B cell (primary cell): ENCODE data around the gene ITPR3.

Source experiments
- EZH2 ChIP-seq: IDR thresholded peaks from 2 replicates; pipeline ENCODE4 v1.6.1; 2012; ENCODE audit warnings: borderline replicate concordance, low read depth, mild to moderate bottlenecking, moderate library complexity, low read length; ENCODE audit not compliant: insufficient read depth, poor library complexity, severe bottlenecking
- TF ChIP-seq, protein P1 (sequence below): fragments of 200-600 bp; IDR thresholded peaks from one replicate; pipeline ENCODE4 v1.8.0; 2022; ENCODE audit warnings: antibody characterized with exemption, mild to moderate bottlenecking

DNA sequence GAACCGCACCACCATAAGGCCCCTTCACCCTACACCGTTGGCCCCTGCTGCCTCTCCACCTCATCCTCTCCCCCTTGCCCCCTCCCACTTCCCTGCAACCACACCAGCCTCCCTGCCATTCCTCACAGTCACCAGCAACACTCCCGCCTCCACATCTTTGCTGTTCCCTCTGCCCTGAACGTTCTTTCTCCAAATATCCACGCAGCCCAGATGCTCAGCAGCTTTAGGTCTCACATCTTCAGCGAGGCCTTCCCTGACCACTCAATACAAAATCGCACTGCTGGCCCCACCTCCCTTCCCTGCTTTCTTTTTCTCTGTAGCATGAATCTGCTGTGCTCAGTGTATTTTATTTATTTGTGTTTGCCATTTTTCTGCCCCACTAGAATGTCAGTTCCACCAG lies 20.5 kb downstream of the ITPR3 start:
- no peak for TF ChIP-seq EZH2
- TF ChIP-seq, protein P1, sequence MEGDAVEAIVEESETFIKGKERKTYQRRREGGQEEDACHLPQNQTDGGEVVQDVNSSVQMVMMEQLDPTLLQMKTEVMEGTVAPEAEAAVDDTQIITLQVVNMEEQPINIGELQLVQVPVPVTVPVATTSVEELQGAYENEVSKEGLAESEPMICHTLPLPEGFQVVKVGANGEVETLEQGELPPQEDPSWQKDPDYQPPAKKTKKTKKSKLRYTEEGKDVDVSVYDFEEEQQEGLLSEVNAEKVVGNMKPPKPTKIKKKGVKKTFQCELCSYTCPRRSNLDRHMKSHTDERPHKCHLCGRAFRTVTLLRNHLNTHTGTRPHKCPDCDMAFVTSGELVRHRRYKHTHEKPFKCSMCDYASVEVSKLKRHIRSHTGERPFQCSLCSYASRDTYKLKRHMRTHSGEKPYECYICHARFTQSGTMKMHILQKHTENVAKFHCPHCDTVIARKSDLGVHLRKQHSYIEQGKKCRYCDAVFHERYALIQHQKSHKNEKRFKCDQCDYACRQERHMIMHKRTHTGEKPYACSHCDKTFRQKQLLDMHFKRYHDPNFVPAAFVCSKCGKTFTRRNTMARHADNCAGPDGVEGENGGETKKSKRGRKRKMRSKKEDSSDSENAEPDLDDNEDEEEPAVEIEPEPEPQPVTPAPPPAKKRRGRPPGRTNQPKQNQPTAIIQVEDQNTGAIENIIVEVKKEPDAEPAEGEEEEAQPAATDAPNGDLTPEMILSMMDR: no peak
